ENCODE data around the gene ZNF841. TPM values are rescaled to one million over a fixed set of nuclear protein-coding genes. Genes with fewer than 3 reads are reported as not detected.

ZNF841 gene
- total and polyA plus RNA-seq, 2 of the 13 experiments (the other 11 are each of a cell fraction or from before 2014, with no cell fraction given): 6.2 to 14.2 TPM

DNA sequence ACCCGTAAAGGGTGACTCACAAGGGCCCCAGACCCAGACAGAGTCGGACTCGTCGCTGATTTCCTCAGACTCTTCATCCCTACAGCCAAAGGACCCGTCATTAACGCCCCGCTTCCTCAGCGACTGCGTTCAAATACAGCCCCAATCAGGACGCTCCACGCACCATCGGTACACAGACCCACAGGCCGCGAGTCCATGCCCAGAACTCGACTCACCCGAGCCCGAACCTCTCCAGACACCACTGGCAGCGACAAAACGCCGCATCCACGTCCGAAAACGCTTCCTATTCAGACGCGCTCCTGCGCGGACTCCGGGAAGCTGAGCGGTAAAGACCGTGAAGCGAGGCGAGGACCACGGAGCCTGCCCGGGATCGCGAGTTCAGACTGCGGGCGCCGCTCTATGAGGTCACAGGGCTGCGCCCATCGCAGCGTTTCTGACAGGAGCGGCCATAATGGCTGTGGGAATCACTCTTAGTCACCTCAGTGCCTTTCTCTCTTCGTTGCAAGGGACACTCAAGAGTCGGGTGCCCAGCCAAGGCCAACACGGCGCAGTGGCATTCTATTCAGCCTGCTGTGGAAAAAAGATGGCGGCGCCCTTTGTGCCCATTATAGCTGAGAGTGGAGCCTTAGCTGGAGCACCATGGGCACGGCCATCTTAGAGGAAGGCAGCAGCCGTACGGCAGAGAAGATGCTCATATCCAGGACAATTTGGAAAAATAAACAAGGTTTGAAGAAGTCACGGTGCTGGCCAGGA lies 67.4 kb downstream of the ZNF841 start, which contains the start of gene ZNF614 (continued):
- TF ChIP-seq, protein P1, sequence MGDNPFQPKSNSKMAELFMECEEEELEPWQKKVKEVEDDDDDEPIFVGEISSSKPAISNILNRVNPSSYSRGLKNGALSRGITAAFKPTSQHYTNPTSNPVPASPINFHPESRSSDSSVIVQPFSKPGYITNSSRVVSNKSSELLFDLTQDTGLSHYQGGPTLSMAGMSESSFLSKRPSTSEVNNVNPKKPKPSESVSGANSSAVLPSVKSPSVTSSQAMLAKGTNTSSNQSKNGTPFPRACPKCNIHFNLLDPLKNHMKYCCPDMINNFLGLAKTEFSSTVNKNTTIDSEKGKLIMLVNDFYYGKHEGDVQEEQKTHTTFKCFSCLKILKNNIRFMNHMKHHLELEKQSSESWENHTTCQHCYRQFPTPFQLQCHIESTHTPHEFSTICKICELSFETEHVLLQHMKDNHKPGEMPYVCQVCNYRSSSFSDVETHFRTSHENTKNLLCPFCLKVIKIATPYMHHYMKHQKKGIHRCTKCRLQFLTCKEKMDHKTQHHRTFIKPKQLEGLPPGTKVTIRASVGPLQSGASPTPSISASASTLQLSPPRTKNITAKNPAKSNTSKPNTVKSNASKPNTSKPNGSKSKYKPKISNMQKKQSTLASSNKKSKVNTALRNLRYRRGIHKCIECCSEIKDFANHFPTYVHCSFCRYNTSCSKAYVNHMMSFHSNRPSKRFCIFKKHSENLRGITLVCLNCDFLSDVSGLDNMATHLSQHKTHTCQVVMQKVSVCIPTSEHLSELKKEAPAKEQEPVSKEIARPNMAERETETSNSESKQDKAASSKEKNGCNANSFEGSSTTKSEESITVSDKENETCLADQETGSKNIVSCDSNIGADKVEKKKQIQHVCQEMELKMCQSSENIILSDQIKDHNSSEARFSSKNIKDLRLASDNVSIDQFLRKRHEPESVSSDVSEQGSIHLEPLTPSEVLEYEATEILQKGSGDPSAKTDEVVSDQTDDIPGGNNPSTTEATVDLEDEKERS (CRISPR knock-in tag; IDR thresholded peaks at IDR 0.05): peak; percentile 92
- TF ChIP-seq, protein P2, sequence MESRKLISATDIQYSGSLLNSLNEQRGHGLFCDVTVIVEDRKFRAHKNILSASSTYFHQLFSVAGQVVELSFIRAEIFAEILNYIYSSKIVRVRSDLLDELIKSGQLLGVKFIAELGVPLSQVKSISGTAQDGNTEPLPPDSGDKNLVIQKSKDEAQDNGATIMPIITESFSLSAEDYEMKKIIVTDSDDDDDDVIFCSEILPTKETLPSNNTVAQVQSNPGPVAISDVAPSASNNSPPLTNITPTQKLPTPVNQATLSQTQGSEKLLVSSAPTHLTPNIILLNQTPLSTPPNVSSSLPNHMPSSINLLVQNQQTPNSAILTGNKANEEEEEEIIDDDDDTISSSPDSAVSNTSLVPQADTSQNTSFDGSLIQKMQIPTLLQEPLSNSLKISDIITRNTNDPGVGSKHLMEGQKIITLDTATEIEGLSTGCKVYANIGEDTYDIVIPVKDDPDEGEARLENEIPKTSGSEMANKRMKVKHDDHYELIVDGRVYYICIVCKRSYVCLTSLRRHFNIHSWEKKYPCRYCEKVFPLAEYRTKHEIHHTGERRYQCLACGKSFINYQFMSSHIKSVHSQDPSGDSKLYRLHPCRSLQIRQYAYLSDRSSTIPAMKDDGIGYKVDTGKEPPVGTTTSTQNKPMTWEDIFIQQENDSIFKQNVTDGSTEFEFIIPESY (CRISPR knock-in tag; IDR thresholded peaks at IDR 0.05): no peak
- TF ChIP-seq U2AF2 (IDR thresholded peaks at IDR 0.05; ENCODE audit: low read depth, low read length) (0 out of 2 replicates have a peak, but pooled peaks have one; percentile 34), HNRNPK (IDR thresholded peaks at IDR 0.05; ENCODE audit: low read depth, low read length, poor library complexity, severe bottlenecking) (no peak), RXRA (CRISPR knock-in tag; IDR thresholded peaks at IDR 0.05) (peak; percentile 60; the same call in 1 of the 2 replicates), CBFB (CRISPR knock-in tag; IDR thresholded peaks at IDR 0.05) (0 out of 2 replicates have a peak, but pooled peaks have one; percentile 58), ZFP37 (CRISPR knock-in tag; IDR thresholded peaks at IDR 0.05; ENCODE audit: borderline replicate concordance) (peak; percentile 74; the same call in 1 of the 2 replicates), ZNF556 (CRISPR knock-in tag; IDR thresholded peaks at IDR 0.05; ENCODE audit: borderline replicate concordance) (peak; percentile 96; the same call in 1 of the 2 replicates), MTF2 (CRISPR knock-in tag; IDR thresholded peaks at IDR 0.05; ENCODE audit: borderline replicate concordance) (peak; percentile 69; the same call in 1 of the 2 replicates), ZNF263 (CRISPR knock-in tag; IDR thresholded peaks at IDR 0.05) (peak; percentile 66), PITX1 (CRISPR knock-in tag; IDR thresholded peaks at IDR 0.05) (peak; percentile 68; the same call in 1 of the 2 replicates)
- TF ChIP-seq, protein P3, sequence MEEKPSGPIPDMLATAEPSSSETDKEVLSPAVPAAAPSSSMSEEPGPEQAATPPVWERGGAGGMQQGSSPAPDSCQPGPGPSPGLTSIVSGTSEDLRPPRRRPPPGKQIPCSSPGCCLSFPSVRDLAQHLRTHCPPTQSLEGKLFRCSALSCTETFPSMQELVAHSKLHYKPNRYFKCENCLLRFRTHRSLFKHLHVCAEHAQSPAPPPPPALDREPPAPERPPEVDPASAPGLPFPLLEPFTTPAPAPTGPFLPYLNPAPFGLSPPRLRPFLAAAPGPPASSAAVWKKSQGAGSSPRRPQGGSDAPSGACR (CRISPR knock-in tag; IDR thresholded peaks at IDR 0.05): peak; percentile 95
- TF ChIP-seq, protein P4, sequence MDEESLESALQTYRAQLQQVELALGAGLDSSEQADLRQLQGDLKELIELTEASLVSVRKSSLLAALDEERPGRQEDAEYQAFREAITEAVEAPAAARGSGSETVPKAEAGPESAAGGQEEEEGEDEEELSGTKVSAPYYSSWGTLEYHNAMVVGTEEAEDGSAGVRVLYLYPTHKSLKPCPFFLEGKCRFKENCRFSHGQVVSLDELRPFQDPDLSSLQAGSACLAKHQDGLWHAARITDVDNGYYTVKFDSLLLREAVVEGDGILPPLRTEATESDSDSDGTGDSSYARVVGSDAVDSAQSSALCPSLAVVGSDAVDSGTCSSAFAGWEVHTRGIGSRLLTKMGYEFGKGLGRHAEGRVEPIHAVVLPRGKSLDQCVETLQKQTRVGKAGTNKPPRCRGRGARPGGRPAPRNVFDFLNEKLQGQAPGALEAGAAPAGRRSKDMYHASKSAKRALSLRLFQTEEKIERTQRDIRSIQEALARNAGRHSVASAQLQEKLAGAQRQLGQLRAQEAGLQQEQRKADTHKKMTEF (CRISPR knock-in tag; IDR thresholded peaks at IDR 0.05): peak; percentile 83
- TF ChIP-seq, protein P5, sequence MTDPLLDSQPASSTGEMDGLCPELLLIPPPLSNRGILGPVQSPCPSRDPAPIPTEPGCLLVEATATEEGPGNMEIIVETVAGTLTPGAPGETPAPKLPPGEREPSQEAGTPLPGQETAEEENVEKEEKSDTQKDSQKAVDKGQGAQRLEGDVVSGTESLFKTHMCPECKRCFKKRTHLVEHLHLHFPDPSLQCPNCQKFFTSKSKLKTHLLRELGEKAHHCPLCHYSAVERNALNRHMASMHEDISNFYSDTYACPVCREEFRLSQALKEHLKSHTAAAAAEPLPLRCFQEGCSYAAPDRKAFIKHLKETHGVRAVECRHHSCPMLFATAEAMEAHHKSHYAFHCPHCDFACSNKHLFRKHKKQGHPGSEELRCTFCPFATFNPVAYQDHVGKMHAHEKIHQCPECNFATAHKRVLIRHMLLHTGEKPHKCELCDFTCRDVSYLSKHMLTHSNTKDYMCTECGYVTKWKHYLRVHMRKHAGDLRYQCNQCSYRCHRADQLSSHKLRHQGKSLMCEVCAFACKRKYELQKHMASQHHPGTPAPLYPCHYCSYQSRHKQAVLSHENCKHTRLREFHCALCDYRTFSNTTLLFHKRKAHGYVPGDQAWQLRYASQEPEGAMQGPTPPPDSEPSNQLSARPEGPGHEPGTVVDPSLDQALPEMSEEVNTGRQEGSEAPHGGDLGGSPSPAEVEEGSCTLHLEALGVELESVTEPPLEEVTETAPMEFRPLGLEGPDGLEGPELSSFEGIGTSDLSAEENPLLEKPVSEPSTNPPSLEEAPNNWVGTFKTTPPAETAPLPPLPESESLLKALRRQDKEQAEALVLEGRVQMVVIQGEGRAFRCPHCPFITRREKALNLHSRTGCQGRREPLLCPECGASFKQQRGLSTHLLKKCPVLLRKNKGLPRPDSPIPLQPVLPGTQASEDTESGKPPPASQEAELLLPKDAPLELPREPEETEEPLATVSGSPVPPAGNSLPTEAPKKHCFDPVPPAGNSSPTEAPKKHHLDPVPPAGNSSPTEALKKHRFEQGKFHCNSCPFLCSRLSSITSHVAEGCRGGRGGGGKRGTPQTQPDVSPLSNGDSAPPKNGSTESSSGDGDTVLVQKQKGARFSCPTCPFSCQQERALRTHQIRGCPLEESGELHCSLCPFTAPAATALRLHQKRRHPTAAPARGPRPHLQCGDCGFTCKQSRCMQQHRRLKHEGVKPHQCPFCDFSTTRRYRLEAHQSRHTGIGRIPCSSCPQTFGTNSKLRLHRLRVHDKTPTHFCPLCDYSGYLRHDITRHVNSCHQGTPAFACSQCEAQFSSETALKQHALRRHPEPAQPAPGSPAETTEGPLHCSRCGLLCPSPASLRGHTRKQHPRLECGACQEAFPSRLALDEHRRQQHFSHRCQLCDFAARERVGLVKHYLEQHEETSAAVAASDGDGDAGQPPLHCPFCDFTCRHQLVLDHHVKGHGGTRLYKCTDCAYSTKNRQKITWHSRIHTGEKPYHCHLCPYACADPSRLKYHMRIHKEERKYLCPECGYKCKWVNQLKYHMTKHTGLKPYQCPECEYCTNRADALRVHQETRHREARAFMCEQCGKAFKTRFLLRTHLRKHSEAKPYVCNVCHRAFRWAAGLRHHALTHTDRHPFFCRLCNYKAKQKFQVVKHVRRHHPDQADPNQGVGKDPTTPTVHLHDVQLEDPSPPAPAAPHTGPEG (CRISPR knock-in tag; IDR thresholded peaks at IDR 0.05): 0 out of 2 replicates have a peak, but pooled peaks have one; percentile 34

All from HepG2 (cell line).